ENCODE measurements around the gene NNT.

The NNT gene

GRCh38 chr5:43693411-43693810 is 90.4 kb downstream of the NNT start:
- TF ChIP-seq FOXP2 (optimal IDR thresholded peaks at IDR 0.05; ENCODE audit: borderline replicate concordance, extremely low read depth, extremely low read length, insufficient read depth), result no peak
- no peak for TF ChIP-seq SIN3A (IDR thresholded peaks at IDR 0.05; ENCODE audit: borderline replicate concordance, insufficient read depth, low read length)
- no peak for TF ChIP-seq POLR2AphosphoS5 (IDR thresholded peaks at IDR 0.05; ENCODE audit: low read depth, low read length)
- no peak for TF ChIP-seq TAF1 (IDR thresholded peaks at IDR 0.05; ENCODE audit: borderline replicate concordance, insufficient read depth, low read length)
- TF ChIP-seq, protein P1, sequence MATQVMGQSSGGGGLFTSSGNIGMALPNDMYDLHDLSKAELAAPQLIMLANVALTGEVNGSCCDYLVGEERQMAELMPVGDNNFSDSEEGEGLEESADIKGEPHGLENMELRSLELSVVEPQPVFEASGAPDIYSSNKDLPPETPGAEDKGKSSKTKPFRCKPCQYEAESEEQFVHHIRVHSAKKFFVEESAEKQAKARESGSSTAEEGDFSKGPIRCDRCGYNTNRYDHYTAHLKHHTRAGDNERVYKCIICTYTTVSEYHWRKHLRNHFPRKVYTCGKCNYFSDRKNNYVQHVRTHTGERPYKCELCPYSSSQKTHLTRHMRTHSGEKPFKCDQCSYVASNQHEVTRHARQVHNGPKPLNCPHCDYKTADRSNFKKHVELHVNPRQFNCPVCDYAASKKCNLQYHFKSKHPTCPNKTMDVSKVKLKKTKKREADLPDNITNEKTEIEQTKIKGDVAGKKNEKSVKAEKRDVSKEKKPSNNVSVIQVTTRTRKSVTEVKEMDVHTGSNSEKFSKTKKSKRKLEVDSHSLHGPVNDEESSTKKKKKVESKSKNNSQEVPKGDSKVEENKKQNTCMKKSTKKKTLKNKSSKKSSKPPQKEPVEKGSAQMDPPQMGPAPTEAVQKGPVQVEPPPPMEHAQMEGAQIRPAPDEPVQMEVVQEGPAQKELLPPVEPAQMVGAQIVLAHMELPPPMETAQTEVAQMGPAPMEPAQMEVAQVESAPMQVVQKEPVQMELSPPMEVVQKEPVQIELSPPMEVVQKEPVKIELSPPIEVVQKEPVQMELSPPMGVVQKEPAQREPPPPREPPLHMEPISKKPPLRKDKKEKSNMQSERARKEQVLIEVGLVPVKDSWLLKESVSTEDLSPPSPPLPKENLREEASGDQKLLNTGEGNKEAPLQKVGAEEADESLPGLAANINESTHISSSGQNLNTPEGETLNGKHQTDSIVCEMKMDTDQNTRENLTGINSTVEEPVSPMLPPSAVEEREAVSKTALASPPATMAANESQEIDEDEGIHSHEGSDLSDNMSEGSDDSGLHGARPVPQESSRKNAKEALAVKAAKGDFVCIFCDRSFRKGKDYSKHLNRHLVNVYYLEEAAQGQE (IDR thresholded peaks at IDR 0.05; ENCODE audit: insufficient read depth in 1 of 2, low read depth in 2 of 2, low read length in 2 of 2), result no peak

- no peak for TF ChIP-seq POLR2AphosphoS5 (IDR thresholded peaks at IDR 0.05; ENCODE audit: low read depth, low read length)
- TF ChIP-seq TAF1 (IDR thresholded peaks at IDR 0.05; ENCODE audit: borderline replicate concordance, insufficient read depth, low read length), result no peak
- TF ChIP-seq, protein P1 (IDR thresholded peaks at IDR 0.05; ENCODE audit: insufficient read depth in 1 of 2, low read depth in 2 of 2, low read length in 2 of 2), result no peak
- no peak for TF ChIP-seq FOXP2 (optimal IDR thresholded peaks at IDR 0.05; ENCODE audit: borderline replicate concordance, extremely low read depth, extremely low read length, insufficient read depth)
- TF ChIP-seq SIN3A (IDR thresholded peaks at IDR 0.05; ENCODE audit: borderline replicate concordance, insufficient read depth, low read length), result no peak
These were observed 91.0 kb downstream of the NNT start for GRCh38 chr5:43694027-43694426.

GRCh38 chr5:43699910-43700309 is 96.9 kb downstream of the NNT start:
- TF ChIP-seq SIN3A (IDR thresholded peaks at IDR 0.05; ENCODE audit: borderline replicate concordance, insufficient read depth, low read length) (no peak), TAF1 (IDR thresholded peaks at IDR 0.05; ENCODE audit: borderline replicate concordance, insufficient read depth, low read length) (no peak), POLR2AphosphoS5 (IDR thresholded peaks at IDR 0.05; ENCODE audit: low read depth, low read length) (no peak), FOXP2 (optimal IDR thresholded peaks at IDR 0.05; ENCODE audit: borderline replicate concordance, extremely low read depth, extremely low read length, insufficient read depth) (no peak)
- TF ChIP-seq, protein P1 (IDR thresholded peaks at IDR 0.05; ENCODE audit: insufficient read depth in 1 of 2, low read depth in 2 of 2, low read length in 2 of 2), result no peak

DNA sequence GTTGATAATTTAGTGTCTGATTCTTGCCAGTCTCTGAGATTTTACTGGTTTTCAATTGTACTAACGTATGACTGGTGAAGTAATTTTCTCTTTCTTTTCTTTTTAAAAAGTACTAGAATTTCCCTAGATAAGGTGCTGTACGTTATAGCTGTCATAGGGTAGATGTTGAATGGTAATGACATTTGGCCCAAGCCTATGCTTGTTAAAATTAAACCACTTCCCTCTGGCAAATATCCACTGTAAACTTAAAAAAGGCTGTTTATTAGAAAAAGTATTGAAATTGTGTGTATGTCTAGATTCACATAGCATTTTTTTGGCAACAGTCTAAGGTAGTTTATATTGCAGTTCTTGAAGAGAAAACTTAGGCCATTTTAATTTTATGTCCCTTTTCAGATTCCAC is 97.6 kb downstream of the NNT start:
- no peak for TF ChIP-seq TAF1 (IDR thresholded peaks at IDR 0.05; ENCODE audit: borderline replicate concordance, insufficient read depth, low read length)
- TF ChIP-seq, protein P1 (IDR thresholded peaks at IDR 0.05; ENCODE audit: insufficient read depth in 1 of 2, low read depth in 2 of 2, low read length in 2 of 2), result no peak
- no peak for TF ChIP-seq SIN3A (IDR thresholded peaks at IDR 0.05; ENCODE audit: borderline replicate concordance, insufficient read depth, low read length)
- TF ChIP-seq POLR2AphosphoS5 (IDR thresholded peaks at IDR 0.05; ENCODE audit: low read depth, low read length), result no peak
- no peak for TF ChIP-seq FOXP2 (optimal IDR thresholded peaks at IDR 0.05; ENCODE audit: borderline replicate concordance, extremely low read depth, extremely low read length, insufficient read depth)

DNA sequence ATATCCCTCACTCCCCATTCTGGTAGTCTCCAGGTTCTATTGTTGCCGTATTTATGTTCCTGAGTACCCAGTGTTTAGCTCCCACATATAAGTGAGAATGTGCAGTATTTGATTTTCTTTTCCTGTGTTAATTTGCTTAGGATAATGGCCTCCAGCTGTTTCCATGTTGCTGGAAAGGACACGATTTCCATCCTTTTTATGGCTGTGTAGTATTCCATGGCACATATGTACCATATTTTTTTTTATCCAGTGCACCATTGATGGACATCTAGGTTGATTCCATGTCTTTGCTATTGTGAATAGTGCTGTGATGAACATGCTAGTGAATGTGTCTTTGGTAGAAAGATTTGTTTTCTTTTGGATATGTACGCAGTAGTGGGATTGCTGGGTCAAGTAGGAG is 98.2 kb downstream of the NNT start:
- TF ChIP-seq FOXP2 (optimal IDR thresholded peaks at IDR 0.05; ENCODE audit: borderline replicate concordance, extremely low read depth, extremely low read length, insufficient read depth) (no peak), TAF1 (IDR thresholded peaks at IDR 0.05; ENCODE audit: borderline replicate concordance, insufficient read depth, low read length) (no peak), SIN3A (IDR thresholded peaks at IDR 0.05; ENCODE audit: borderline replicate concordance, insufficient read depth, low read length) (no peak), POLR2AphosphoS5 (IDR thresholded peaks at IDR 0.05; ENCODE audit: low read depth, low read length) (no peak)
- TF ChIP-seq, protein P1 (IDR thresholded peaks at IDR 0.05; ENCODE audit: insufficient read depth in 1 of 2, low read depth in 2 of 2, low read length in 2 of 2), result no peak

Measured in PFSK-1 (cell line).